RPMI8226 (cell line): ENCODE measurements around the gene TSC22D4.
A peak's percentile ranks its signal among the peaks of the same experiment; 100 is the strongest.
"Not testable (repeated sequence)": the region's sequence is repeated elsewhere in the genome, so short reads cannot be mapped to it uniquely, and the experiment has no call there.

Experiments
- DNase-seq: peaks from one replicate; pipeline ENCODE4 v3.0.0-alpha.2; 2015

The TSC22D4 gene

GRCh38 chr7:100472121-100472851, 6.7 kb downstream of the TSC22D4 start:
- DNase-seq = no peak

- no peak for DNase-seq
These were observed 8.0 kb downstream of the TSC22D4 start for GRCh38 chr7:100471021-100471420.

GRCh38 chr7:100469227-100470044, 9.6 kb downstream of the TSC22D4 start:
- DNase-seq = peak; percentile 80

- DNase-seq = no peak
These were observed 11.2 kb downstream of the TSC22D4 start for GRCh38 chr7:100467638-100468373.

GRCh38 chr7:100466653-100467605, 12.1 kb downstream of the TSC22D4 start:
- no peak for DNase-seq

- no peak for DNase-seq
These were observed 13.2 kb downstream of the TSC22D4 start for GRCh38 chr7:100465702-100466311.

GRCh38 chr7:100465299-100465698, 13.7 kb downstream of the TSC22D4 start:
- DNase-seq = no peak

GRCh38 chr7:100464791-100465190, 14.2 kb downstream of the TSC22D4 start:
- DNase-seq = no peak

GRCh38 chr7:100464210-100464660, 14.8 kb downstream of the TSC22D4 start, which contains the start of gene SPACDR:
Gene SPACDR, minus strand, starts transcription at chr7:100464260. Its CDS starts 235 bp downstream, at chr7:100464025.
- DNase-seq = no peak

GRCh38 chr7:100457033-100457432, 22.0 kb downstream of the TSC22D4 start:
- no peak for DNase-seq

- DNase-seq = no peak
These were observed 22.5 kb downstream of the TSC22D4 start for GRCh38 chr7:100456562-100456961.

- no peak for DNase-seq
These were observed 23.8 kb downstream of the TSC22D4 start for GRCh38 chr7:100455206-100455605.

- not testable (repeated sequence) for DNase-seq
These were observed 25.2 kb downstream of the TSC22D4 start for GRCh38 chr7:100453854-100454253.

- DNase-seq = no peak
These were observed 26.5 kb downstream of the TSC22D4 start for GRCh38 chr7:100452513-100452912.

GRCh38 chr7:100449190-100449795, 29.7 kb downstream of the TSC22D4 start:
- no peak for DNase-seq

GRCh38 chr7:100447363-100447762, 31.7 kb downstream of the TSC22D4 start:
- DNase-seq = not testable (repeated sequence)

- no peak for DNase-seq
These were observed 33.0 kb downstream of the TSC22D4 start for GRCh38 chr7:100446040-100446439.

GRCh38 chr7:100444311-100445278, 34.4 kb downstream of the TSC22D4 start:
- DNase-seq = peak; percentile 51

- DNase-seq = no peak
These were observed 35.7 kb downstream of the TSC22D4 start for GRCh38 chr7:100443096-100443840.
